GM18873 (cell line): ENCODE measurements around the gene RAB3GAP2.
"Not testable (repeated sequence)": the region's sequence is repeated elsewhere in the genome, so short reads cannot be mapped to it uniquely, and the experiment has no call there.

Experiments used
- ATAC-seq: cut with Tn5 transposase; IDR thresholded peaks from one replicate; pipeline ENCODE4 v1.9.1; 2021; ENCODE audit warnings: mild to moderate bottlenecking, moderate library complexity, moderate number of reproducible peaks; ENCODE audit not compliant: unreplicated experiment, low FRiP score

The RAB3GAP2 gene

GRCh38 chr1:220272047-220272840 is at the start of gene RAB3GAP2:
Gene RAB3GAP2, minus strand, starts transcription at chr1:220272453. Its CDS starts 116 bp downstream, at chr1:220272337.
- peak; percentile 94 for ATAC-seq

- no peak for ATAC-seq
These were observed 49.5 kb upstream of the RAB3GAP2 start for GRCh38 chr1:220321758-220322157.

DNA sequence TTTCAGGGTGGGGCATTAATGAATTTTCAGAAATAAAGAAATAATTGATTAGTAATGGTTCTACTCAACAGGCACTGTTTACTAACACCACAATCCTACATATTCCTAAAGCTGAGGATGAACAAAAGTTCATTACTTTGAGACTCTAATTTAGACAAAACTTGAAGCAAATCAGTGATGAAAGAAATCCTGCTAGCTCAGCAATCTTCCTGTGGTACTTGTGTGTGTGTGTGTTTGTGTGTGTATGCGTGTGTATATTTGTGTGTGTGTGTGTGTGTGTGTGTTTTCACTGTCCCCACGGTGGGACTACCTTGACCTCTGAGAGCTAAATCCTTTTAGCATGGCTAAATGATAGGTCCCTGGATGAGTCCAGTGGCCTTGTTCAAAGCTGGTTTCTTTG is 48.5 kb upstream of the RAB3GAP2 start:
- no peak for ATAC-seq

DNA sequence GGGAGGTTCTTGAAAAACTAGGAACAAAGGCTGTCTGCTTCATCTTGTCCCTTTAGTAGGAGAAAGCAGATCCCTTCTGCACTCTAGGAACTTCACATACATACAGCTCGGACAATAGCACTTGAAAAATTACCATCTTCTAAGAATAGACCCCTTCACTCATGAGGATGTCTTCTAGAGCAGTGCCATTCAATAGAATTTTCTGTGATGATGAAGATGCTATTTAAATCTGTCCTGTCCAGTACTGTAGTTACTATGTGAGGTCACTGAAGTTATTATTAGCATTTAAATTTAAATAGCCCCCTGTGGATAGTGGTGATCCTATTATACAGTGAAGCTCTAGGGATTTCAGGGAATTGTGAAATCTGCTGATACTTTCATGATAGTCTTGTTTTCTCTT is 46.4 kb upstream of the RAB3GAP2 start:
- ATAC-seq, result no peak

DNA sequence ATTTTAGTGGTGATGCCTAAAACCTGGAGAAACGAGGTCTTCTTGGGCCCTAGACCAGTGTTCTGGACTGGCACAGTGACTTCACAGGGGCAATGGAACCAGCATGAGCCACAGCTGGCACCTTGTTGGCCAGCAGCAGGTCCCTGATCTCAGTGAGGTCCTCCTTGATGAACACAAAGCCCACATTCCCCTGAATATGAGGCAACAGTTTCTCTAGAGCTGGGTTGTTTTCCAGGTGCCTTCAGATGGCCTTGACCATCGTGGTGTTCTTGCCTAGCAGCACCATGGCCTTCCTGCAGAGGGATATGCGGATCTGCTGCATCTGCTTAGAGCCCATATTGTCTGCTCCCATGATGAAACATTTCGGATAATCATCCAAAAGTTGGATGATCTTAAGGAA is 44.9 kb upstream of the RAB3GAP2 start:
- ATAC-seq, result no peak

GRCh38 chr1:220316305-220316704 is 44.1 kb upstream of the RAB3GAP2 start:
- no peak for ATAC-seq

- ATAC-seq, result no peak
These were observed 43.0 kb upstream of the RAB3GAP2 start for GRCh38 chr1:220315070-220315839.

GRCh38 chr1:220313576-220313975 is 41.3 kb upstream of the RAB3GAP2 start:
- ATAC-seq, result no peak

DNA sequence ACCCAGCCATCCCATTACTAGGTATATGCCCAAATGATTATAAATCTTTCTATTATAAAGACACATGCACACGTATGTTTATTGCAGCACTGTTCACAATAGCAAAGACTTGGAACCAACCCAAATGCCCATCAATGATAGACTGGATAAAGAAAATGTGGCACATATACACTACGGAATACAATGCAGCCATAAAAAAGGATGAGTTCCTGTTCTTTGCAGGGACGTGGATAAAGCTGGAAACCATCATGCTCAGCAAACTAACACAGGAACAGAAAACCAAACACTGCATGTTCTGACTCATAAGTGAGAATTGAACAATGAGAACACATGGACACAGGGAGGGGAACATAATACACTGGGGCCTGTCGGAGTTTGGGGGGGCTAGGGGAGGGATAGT is 37.9 kb upstream of the RAB3GAP2 start:
- ATAC-seq, result not testable (repeated sequence)

DNA sequence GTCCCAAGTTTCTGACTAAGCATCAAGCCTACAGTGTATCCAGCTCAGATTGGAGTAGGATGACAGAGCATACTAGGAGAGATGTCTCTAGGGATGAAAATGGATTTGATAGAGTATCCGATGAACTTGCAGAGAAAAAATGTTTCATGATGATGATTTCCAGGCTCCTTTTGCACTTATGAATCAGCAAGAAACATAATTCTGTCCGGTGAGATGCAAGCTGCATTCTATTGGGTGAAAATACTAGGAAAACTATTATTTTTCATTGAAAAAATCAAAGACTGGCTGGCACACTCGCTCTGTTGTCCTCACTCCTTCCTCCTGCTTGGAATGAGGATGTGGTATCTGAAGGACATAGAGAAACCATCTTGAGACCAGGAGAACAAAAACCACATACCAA is 35.4 kb upstream of the RAB3GAP2 start:
- no peak for ATAC-seq

GRCh38 chr1:220306339-220306738 is 34.1 kb upstream of the RAB3GAP2 start:
- no peak for ATAC-seq

- no peak for ATAC-seq
These were observed 31.6 kb upstream of the RAB3GAP2 start for GRCh38 chr1:220303871-220304270.

DNA sequence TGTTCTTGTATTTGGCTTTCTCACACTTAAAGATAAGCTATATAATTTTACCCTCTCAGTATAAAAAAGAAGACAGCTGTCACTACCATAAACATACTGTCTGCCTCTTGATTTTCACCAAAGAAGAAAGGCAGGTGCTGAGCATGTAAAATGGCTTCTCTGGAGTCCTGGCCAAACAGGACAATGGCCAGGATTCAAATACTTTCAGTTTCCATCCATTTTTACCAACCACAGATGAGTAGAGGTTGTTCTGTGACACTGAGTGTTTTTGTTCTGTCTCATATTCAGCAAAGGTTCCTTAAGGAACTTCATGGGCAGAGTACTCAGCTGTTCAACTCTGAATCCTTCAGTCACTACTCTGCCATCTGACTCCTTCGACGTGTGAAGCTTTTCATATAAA is 29.4 kb upstream of the RAB3GAP2 start:
- ATAC-seq, result no peak

DNA sequence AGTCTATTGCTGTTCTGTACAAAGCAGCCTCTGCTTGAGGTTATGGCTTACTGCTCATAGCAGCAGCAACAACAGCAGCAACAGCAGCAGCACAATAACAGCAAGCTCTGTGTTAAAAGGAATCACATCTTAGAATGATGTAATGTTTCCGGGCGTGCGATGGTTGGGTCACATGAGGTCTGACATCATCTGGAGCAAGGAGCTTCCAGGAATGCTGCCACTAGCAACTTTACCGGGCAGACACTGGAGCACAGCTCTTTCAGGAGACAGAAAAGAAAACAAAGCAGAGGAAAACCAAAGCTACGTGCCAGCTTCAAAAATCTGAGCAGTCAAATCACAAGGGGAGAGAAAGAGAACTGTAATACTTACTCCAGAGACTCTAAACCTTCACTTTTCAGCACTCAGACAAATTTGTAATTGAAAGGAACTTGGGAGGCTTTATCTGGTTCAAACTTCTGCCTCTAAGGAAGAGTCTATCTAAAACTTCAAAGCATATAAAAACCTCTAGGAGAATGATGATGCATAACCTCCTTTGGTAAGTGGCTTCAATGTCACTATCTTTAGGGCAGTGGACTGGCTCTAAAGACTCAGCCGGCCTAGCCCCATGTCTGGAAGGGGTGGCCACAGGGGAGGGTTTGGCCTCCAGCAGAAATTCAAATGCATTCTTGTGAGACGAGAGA is 28.3 kb upstream of the RAB3GAP2 start:
- no peak for ATAC-seq

GRCh38 chr1:220299337-220299736 is 27.1 kb upstream of the RAB3GAP2 start:
- no peak for ATAC-seq

GRCh38 chr1:220298470-220299205 is 26.4 kb upstream of the RAB3GAP2 start:
- ATAC-seq, result no peak

GRCh38 chr1:220296981-220297380 is 24.7 kb upstream of the RAB3GAP2 start:
- no peak for ATAC-seq

GRCh38 chr1:220294846-220295301 is 22.6 kb upstream of the RAB3GAP2 start:
- ATAC-seq, result no peak

GRCh38 chr1:220291580-220291979 is 19.3 kb upstream of the RAB3GAP2 start:
- no peak for ATAC-seq

DNA sequence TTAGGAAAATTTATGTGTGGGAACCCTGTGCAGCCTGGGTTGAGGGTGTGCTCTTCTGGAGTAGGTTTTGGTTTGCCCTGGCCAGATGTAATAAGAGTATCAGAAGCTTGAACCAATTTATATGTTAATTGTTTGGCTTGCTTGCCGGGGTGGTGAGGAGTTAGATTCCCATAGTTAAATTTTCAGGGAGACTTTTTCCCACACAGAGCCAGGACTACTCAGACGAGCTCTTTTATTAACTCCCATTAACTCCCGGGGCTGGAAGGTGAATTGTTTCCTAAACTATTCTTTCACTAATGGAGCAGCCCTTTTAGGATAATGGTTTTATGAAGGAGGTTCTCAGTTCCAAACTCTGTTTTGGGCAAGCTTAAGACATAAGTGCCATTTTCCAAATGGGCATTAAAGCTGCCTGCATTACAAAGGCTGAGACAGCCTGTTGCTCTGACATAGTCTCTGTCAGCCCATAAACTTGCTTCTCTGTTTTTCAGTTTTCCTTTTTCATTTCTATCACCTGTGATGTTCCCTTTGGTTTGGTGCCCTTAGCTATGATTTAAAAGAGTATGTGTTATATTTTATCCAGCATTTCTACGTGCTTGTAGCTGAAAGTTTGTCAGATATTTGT is 18.0 kb upstream of the RAB3GAP2 start:
- no peak for ATAC-seq
